ENCODE results near the gene PLSCR5. TPM values are rescaled to one million over a fixed set of nuclear protein-coding genes. Genes with fewer than 3 reads are reported as not detected.

Gene PLSCR5
- total RNA-seq, 4 donors from 2014 or later, result not detected

DNA sequence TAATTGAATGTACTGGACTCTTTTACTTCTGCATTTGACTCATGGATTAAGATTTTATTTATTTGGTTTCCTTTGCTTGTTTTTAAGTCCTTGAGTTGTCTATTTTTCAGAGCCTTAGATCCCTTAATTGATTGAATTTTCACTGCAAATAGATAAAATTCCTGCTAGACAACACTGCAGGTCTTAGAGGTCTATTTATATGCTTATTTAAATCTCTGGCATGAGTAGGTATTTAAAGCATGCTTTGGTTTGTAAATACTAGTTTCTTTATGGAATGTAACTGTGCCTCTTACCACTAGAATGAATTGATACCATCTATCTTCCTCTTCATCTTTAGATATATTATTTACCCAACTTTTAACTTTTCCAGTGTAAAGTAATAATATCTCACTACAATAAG is 20.0 kb downstream of the PLSCR5 start:
- no peaks in the 10 kb centered on the region for H3K27me3 ChIP-seq
- TF ChIP-seq POLR2A (IDR thresholded peaks at IDR 0.05) (no peak), EP300 (IDR thresholded peaks at IDR 0.05) (no peak)
- TF ChIP-seq, protein P1, sequence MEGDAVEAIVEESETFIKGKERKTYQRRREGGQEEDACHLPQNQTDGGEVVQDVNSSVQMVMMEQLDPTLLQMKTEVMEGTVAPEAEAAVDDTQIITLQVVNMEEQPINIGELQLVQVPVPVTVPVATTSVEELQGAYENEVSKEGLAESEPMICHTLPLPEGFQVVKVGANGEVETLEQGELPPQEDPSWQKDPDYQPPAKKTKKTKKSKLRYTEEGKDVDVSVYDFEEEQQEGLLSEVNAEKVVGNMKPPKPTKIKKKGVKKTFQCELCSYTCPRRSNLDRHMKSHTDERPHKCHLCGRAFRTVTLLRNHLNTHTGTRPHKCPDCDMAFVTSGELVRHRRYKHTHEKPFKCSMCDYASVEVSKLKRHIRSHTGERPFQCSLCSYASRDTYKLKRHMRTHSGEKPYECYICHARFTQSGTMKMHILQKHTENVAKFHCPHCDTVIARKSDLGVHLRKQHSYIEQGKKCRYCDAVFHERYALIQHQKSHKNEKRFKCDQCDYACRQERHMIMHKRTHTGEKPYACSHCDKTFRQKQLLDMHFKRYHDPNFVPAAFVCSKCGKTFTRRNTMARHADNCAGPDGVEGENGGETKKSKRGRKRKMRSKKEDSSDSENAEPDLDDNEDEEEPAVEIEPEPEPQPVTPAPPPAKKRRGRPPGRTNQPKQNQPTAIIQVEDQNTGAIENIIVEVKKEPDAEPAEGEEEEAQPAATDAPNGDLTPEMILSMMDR (IDR thresholded peaks at IDR 0.05), result no peak
- no peak for DNase-seq (ENCODE audit: low spot score in 2 of 2)
- H3K4me1 ChIP-seq, result peaks cover 0 to 12% (median 0%) of the 10 kb centered on the region in 4 donors
- H3K36me3 ChIP-seq, result no peaks in the 10 kb centered on the region
- no peak overlapping the region for H3K4me3 ChIP-seq
- H3K9me3 ChIP-seq, result peaks cover 0 to 10% (median 1%) of the 10 kb centered on the region in 4 donors
- H3K27ac ChIP-seq, result no peak overlapping the region

DNA sequence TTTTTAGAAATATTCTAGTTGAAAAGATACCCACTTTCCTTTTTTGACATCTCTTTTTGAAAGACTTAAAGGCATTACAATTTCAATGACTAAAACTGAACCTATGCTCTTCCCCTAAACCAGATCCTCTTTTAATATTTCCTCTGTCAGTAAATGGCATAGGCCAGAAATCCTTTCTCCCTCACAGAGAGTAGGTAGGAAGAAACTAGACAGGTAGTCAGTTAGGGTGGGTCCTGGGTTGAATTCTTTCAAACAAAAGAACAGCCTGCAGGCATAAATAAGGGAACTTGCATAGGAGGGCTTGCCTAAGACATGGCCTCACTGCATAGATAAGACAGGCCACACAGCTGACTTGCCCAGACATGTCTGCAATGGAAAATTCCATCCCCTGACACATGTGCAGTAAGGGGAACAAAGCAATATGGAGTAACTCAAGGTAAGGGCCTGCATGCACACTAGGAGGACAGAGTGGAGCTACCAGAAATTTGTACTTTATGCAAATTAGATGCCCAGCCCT is 23.1 kb downstream of the PLSCR5 start:
- Histone ChIP-seq H3K9me3 (peaks cover 0 to 10% (median 1%) of the 10 kb centered on the region in 4 donors), H3K4me1 (no peaks in the 10 kb centered on the region), H3K27me3 (no peaks in the 10 kb centered on the region), H3K36me3 (no peaks in the 10 kb centered on the region), H3K27ac (no peak overlapping the region), H3K4me3 (no peak overlapping the region)
- TF ChIP-seq EP300 (IDR thresholded peaks at IDR 0.05) (no peak), POLR2A (IDR thresholded peaks at IDR 0.05) (no peak)
- TF ChIP-seq, protein P1 (IDR thresholded peaks at IDR 0.05), result no peak
- DNase-seq (ENCODE audit: low spot score in 2 of 2), result no peak

DNA sequence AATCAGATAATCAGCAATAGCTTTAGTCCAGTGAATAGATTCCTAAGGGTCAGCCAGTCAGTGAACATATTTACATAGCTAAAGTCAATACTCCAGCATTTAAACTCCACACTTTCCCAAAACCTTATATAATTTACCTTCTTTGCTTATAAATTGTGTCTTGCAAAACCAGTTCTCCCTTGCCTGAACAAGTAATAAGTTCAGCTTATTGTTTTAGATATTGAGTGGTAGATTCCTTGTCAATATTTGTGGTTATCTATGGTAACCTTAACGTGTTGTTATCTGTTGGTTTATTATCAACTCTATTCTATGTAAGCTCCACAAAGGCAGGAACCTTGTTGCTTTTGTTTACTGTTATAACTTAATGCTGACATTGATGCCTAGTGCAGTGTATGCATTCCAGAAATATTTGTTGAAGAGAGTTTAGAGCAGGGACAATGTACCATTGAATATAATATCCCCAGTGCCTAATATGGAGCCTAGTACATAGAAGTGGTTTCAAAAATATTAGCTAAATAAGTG is 24.0 kb downstream of the PLSCR5 start:
- H3K9me3 ChIP-seq, result peaks cover 0 to 10% (median 1%) of the 10 kb centered on the region in 4 donors
- DNase-seq (ENCODE audit: low spot score in 2 of 2), result no peak
- no peaks in the 10 kb centered on the region for H3K4me1 ChIP-seq
- WGBS, 2 donors, result 51 to 56% methylated on average over 1 of the region's 1 CpG
- TF ChIP-seq EP300 (IDR thresholded peaks at IDR 0.05), result no peak
- no peak for TF ChIP-seq POLR2A (IDR thresholded peaks at IDR 0.05)
- TF ChIP-seq, protein P1 (IDR thresholded peaks at IDR 0.05), result no peak
- no peaks in the 10 kb centered on the region for H3K27me3 ChIP-seq
- H3K4me3 ChIP-seq, result no peak overlapping the region
- no peak overlapping the region for H3K27ac ChIP-seq
- no peaks in the 10 kb centered on the region for H3K36me3 ChIP-seq

DNA sequence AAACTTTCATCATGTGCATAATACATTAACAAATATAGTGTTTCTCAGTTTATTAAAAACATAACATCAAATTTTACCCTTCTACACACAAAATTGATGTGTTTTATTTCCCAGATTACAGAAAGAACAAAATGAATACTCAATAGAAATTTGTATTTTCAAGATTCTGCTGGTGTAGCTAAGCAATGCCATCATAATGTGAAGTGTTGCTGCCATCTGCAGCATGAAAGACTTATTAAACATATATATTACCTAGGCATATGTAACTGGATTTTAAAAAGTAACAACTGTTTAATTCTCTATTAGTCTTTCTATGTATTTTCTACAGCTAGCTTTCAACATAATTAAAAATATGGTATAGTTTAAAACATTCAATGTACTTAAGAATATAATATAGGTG is 27.5 kb downstream of the PLSCR5 start:
- no peak for TF ChIP-seq EP300 (IDR thresholded peaks at IDR 0.05)
- TF ChIP-seq, protein P1 (IDR thresholded peaks at IDR 0.05), result peak; percentile 5 to 58 (median 38)
- no peak for TF ChIP-seq POLR2A (IDR thresholded peaks at IDR 0.05)
- H3K4me3 ChIP-seq, result no peak overlapping the region
- no peaks in the 10 kb centered on the region for H3K4me1 ChIP-seq
- DNase-seq (ENCODE audit: low spot score in 2 of 2), result peak in 1 of 2 donors; percentile 31
- H3K27me3 ChIP-seq, result no peaks in the 10 kb centered on the region
- H3K27ac ChIP-seq, result no peak overlapping the region
- peaks cover 0 to 4% (median under 1%) of the 10 kb centered on the region in 4 donors for H3K9me3 ChIP-seq
- H3K36me3 ChIP-seq, result no peaks in the 10 kb centered on the region

DNA sequence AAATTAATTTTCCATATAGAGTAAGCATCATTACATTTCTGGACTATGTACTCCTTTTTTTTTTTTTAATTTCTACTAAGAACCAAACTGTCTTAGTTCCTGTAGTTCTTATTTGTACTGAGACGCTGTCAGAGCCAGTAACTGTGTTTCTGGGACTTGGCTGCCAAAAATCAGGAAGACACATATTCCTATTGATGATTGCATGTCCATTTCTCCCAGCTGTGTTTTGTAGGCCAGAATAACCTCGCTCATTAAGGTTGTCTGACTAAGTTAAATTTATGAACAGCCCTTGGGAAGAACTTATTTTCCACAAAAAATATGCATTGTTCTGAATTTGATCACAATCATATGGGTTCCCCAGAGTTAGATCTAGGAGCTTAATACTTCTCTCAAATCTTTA is 29.5 kb downstream of the PLSCR5 start:
- WGBS, 2 donors, result 60 to 61% methylated on average over 2 of the region's 2 CpGs
- H3K9me3 ChIP-seq, result no peaks in the 10 kb centered on the region
- no peak overlapping the region for H3K27ac ChIP-seq
- H3K4me3 ChIP-seq, result no peak overlapping the region
- H3K36me3 ChIP-seq, result no peaks in the 10 kb centered on the region
- TF ChIP-seq, protein P1 (IDR thresholded peaks at IDR 0.05), result no peak
- no peak for TF ChIP-seq POLR2A (IDR thresholded peaks at IDR 0.05)
- TF ChIP-seq EP300 (IDR thresholded peaks at IDR 0.05), result no peak
- no peaks in the 10 kb centered on the region for H3K27me3 ChIP-seq
- no peak for DNase-seq (ENCODE audit: low spot score in 2 of 2)
- no peaks in the 10 kb centered on the region for H3K4me1 ChIP-seq

Data from tibial nerve (tissue), 4 donors.